ENCODE data around the gene SPINK4. TPM values are rescaled to one million over a fixed set of nuclear protein-coding genes. Genes with fewer than 3 reads are reported as not detected.

Gene SPINK4
- total and polyA plus RNA-seq, 4 donors = not detected

GRCh38 chr9:33221568-33221884 is 18.4 kb upstream of the SPINK4 start:
- no peak overlapping the region for H3K27ac ChIP-seq (ENCODE audit: low read depth in 1 of 2, low read length in 1 of 2)
- WGBS, 2 donors = 86 to 97% methylated on average over 3 of the region's 3 CpGs
- no peak for DNase-seq
- no peak for TF ChIP-seq CTCF (IDR thresholded peaks at IDR 0.05; ENCODE audit: control extremely low read depth, extremely low read depth)
- no peak for ATAC-seq (ENCODE audit: insufficient read depth, low FRiP score)
- peaks cover 0 to 2% (median 0%) of the 10 kb centered on the region in 3 donors for H3K27me3 ChIP-seq (ENCODE audit: control insufficient read depth in 3 of 3, insufficient read depth in 3 of 3, low read length in 2 of 3)
- no peaks in the 10 kb centered on the region for H3K4me1 ChIP-seq (ENCODE audit: control insufficient read depth in 5 of 5, insufficient read depth in 5 of 5, low read length in 5 of 5)
- H3K9me3 ChIP-seq (ENCODE audit: control insufficient read depth in 4 of 4, insufficient read depth in 3 of 4, low read length in 3 of 4) = no peaks in the 10 kb centered on the region
- H3K9ac ChIP-seq (ENCODE audit: insufficient read depth in 1 of 2, low read length in 2 of 2) = no peak overlapping the region
- no peak overlapping the region for H3K4me3 ChIP-seq
- no peaks in the 10 kb centered on the region for H3K36me3 ChIP-seq (ENCODE audit: control insufficient read depth in 4 of 4, insufficient read depth in 4 of 4, low read length in 4 of 4)

- ATAC-seq (ENCODE audit: insufficient read depth, low FRiP score) = no peak
- H3K9me3 ChIP-seq (ENCODE audit: control insufficient read depth in 4 of 4, insufficient read depth in 3 of 4, low read length in 3 of 4) = no peaks in the 10 kb centered on the region
- no peak overlapping the region for H3K9ac ChIP-seq (ENCODE audit: insufficient read depth in 1 of 2, low read length in 2 of 2)
- no peak for TF ChIP-seq CTCF (IDR thresholded peaks at IDR 0.05; ENCODE audit: control extremely low read depth, extremely low read depth)
- no peak overlapping the region for H3K4me3 ChIP-seq
- no peak for DNase-seq
- H3K27me3 ChIP-seq (ENCODE audit: control insufficient read depth in 3 of 3, insufficient read depth in 3 of 3, low read length in 2 of 3) = no peaks in the 10 kb centered on the region
- WGBS, 2 donors = 66 to 80% methylated on average over 3 of the region's 3 CpGs
- H3K4me1 ChIP-seq (ENCODE audit: control insufficient read depth in 5 of 5, insufficient read depth in 5 of 5, low read length in 5 of 5) = no peaks in the 10 kb centered on the region
- no peaks in the 10 kb centered on the region for H3K36me3 ChIP-seq (ENCODE audit: control insufficient read depth in 4 of 4, insufficient read depth in 4 of 4, low read length in 4 of 4)
- no peak overlapping the region for H3K27ac ChIP-seq (ENCODE audit: low read depth in 1 of 2, low read length in 1 of 2)
Observed at GRCh38 chr9:33222031-33222430, 17.9 kb upstream of the SPINK4 start.

- 69 to 79% methylated on average over 1 of the region's 1 CpG for WGBS, 2 donors
- ATAC-seq (ENCODE audit: insufficient read depth, low FRiP score) = no peak
- TF ChIP-seq CTCF (IDR thresholded peaks at IDR 0.05; ENCODE audit: control extremely low read depth, extremely low read depth) = no peak
Observed at GRCh38 chr9:33223696-33224095, 16.3 kb upstream of the SPINK4 start.

More at GRCh38 chr9:33223696-33224095, 16.3 kb upstream of the SPINK4 start:
- DNase-seq = no peak
- H3K4me3 ChIP-seq = no peak overlapping the region
- H3K9me3 ChIP-seq (ENCODE audit: control insufficient read depth in 4 of 4, insufficient read depth in 3 of 4, low read length in 3 of 4) = no peaks in the 10 kb centered on the region
- H3K27ac ChIP-seq (ENCODE audit: low read depth in 1 of 2, low read length in 1 of 2) = no peak overlapping the region
- H3K36me3 ChIP-seq (ENCODE audit: control insufficient read depth in 4 of 4, insufficient read depth in 4 of 4, low read length in 4 of 4) = no peaks in the 10 kb centered on the region
- no peaks in the 10 kb centered on the region for H3K4me1 ChIP-seq (ENCODE audit: control insufficient read depth in 5 of 5, insufficient read depth in 5 of 5, low read length in 5 of 5)
- H3K27me3 ChIP-seq (ENCODE audit: control insufficient read depth in 3 of 3, insufficient read depth in 3 of 3, low read length in 2 of 3) = no peaks in the 10 kb centered on the region
- no peak overlapping the region for H3K9ac ChIP-seq (ENCODE audit: insufficient read depth in 1 of 2, low read length in 2 of 2)

All from lung (tissue), 12 donors.